HG03064 (cell line): ENCODE data around the gene SPRR5.

Experiments used
- ATAC-seq: cut with Tn5 transposase; IDR thresholded peaks from one replicate; pipeline ENCODE4 v1.9.1; 2021; ENCODE audit warnings: low read depth; ENCODE audit not compliant: unreplicated experiment

The SPRR5 gene

DNA sequence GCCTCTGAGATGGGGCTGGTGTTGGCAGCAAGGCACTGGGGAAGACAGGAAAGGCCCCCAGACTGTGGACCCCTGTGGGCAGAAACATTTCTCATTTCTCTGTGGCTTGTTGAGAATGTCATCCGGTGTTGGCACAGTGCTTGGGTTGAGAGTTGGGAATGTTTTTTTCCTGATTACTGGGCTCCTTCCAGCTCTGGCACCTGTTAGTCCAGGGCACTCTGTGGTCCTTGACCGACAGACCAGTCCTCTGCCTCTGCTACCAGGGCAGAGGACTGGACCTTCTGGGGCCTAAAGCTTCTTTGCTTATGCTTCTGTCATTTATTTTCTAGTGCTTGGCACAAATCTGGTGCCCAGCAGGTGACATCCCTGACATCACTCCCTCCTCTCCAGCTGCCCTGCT, 4.8 kb upstream of the SPRR5 start:
- no peak for ATAC-seq

DNA sequence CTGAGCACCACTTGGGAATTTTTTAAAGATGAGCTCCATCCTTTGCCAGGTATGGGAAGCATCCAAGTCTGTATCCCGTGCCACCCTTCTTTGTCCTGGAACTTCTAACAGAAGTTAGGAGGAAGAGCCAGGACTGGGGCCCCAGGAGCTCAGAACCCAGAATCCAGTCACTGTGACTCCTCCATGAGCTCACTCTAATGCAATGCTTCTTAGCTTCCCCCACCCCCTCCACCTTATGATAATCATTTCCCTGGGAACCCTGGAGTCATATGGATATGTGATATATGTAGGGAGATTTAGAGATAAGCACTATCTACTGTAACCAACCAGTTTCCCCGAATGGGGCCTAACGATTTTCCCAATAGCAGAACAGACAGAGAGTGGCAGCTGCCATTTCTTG, 758 bp upstream of the SPRR5 start:
- no peak for ATAC-seq

DNA sequence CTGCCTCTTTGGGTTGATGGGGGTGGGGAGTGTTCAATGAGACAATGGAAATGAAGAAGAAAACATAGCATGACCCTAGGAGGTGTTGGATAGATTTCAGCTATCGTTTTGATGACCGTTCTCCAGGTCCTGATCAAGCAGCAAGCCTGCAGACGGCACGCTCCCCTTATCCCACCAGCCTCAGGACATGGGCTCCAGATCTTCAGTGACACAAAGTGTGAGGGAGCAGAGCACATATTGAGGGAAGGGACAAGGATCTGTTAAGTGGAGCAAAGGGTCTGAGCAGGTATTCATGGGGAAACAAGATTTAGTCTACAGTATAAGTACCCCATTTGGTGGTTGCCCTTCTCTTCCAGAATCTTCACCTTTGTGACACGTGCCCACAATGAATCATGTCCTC, 4.7 kb downstream of the SPRR5 start:
- ATAC-seq = no peak

DNA sequence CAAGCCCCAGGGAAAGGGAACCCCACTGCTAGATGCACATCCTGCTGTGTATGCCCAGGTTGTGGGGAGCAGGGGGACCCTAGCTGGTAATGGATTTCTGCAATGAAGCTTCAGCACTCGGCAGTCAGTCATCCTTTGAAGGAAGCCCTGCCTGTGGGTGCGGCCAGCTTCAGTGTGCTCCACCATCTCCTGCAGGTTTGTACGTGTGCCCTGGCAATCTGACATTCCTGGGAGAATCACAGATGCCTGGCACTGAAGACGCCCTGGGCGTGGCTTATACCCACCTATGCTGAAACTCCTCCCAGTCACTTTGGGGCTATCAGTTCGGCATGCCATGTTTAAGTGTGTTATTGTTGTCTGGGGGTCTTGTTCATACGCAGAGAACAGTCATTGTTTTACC, 6.8 kb downstream of the SPRR5 start:
- no peak for ATAC-seq

DNA sequence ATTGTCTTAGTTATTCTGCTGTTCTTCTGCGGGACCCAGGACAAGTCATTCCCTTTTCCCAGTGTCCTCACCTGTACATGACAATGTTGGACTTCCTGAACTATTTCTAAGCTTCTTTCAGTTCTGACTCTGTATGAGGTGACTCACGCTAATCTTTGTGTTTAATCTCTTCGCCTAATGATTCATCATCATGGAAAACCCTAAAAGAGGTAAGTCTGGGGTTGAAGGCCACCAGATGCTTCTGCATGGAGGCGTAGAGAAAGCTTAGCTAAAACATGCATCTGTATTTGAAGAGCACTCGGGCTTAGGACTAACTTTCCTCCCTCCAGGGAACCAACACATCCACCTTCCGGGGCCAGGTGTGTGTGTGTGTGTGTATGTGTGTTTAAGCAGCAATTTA, 7.4 kb downstream of the SPRR5 start:
- no peak for ATAC-seq

DNA sequence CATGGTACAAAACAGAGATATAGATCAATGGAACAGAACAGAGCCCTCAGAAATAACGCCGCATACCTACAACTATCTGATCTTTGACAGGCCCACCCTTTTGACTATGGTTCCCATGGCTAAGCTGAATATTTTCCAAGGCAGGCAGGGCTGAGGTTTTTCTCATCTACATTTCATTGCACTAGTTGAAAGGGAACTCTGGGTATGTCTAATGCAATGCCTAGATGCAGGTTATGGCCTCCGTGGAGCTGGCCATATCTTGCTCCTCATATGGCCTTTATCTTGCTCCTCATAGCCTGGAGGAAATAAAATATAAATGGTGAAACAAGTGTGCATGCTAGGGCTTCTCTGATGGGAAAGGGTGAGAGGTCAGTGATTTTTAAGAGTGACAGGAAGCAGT, 10.6 kb downstream of the SPRR5 start:
- no peak for ATAC-seq

DNA sequence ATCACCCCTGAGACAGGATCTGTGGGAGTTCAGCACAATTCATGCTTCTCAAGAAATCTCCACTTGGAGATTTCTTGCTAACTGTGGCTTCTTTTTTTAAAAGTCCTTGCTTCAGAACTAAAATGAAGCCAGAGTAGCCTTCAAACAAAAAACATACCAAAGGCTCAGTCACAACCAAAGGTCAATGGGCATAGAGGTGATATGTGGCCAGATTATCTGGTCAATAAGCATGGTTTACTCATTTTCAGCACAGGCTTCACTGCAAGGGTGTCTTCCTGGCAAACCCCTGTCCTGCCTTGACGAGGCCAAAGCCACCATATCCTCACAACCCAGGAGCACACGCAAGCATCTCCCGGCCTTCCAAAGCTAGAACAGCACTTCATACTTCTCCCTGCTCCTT, 12.3 kb downstream of the SPRR5 start:
- no peak for ATAC-seq

DNA sequence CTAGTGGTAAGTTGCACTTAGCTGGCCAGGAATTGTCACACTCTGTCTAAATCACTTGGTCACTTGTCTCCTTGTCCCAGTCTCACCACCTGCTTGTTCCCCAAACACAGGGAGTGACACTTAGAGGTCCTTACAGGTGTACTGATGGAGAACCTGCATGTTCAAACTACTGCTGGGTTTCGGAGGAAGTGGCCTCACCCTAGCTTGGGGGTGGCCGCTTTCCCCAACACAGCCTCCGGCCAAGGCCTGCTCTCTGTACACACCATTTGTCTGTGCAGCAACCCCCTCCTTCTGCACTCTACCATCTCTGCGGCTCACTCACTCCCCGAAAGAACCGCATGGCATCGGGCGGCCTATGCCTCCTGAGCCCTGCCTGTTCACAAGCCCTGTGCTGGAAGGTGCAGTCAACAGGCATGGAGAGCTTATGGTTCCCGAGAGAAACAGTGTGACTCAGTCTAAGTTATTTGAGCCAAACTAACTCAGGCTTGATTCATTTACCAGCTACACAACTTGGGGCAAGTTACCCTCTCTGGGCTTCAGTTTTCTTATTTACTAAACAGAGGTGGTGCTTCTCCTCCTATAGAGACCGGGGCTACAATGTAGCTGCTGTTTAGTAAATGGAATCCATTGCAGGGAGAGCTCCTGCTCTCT, 12.9 kb downstream of the SPRR5 start:
- ATAC-seq = no peak

DNA sequence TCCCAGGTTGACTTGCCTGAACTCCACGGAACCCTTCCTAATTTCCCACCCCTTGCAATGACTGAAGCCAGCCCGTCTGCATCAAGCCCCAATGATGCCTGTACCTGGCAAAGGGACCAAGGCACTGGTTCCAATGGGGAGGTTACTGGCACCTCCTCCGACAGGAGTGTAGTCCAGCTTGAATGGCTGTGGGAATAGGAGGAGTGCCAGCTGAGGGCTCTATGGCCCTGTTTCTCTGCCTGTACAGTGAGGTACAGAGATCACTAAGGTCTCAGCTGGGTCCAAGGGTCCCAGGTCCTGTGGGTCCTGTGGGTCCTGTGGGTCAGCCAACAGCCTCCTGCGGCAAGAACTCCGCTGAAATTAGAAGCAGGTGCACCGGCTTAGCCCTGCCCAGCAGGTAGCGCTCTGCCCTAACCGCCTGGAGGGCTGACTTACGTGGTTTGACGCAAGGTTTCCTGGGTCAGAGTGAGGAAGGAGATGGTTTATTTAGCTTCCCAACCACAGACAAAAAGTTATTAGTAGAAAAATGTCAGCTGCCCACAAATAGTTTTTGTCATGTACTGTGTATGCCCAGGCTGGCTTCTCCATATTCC, 13.5 kb downstream of the SPRR5 start:
- ATAC-seq = no peak

DNA sequence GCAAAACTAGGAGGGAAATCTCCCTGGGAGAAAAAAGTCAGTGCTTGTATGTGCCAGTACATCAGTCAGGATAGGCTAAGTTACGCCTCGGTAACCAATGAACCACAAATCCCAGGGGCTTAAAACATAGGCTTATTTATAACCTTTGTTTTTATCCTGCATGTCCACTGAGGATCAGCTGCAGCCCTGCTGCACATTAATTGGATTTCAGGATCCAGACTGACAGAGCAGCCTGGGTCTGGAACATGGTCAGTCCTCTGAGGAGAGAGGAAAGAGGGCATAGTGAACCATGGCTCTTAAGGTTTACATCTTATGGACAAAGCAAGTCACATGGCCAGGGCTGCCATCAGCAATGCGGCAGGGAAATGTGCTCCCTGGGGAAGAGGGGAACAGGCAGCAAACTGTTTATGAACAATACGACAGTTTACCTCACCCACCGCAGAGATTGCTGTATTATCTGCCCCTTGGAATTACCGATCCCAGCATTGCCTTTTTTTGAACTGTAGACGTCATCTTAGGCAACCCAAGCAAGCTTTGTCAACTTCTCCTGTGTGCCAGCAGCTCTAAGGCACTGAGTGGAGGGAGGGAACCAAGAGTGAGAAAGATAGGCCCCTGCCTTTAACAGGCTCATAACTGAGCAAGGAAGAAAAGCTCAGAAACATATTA, 14.4 kb downstream of the SPRR5 start:
- no peak for ATAC-seq

DNA sequence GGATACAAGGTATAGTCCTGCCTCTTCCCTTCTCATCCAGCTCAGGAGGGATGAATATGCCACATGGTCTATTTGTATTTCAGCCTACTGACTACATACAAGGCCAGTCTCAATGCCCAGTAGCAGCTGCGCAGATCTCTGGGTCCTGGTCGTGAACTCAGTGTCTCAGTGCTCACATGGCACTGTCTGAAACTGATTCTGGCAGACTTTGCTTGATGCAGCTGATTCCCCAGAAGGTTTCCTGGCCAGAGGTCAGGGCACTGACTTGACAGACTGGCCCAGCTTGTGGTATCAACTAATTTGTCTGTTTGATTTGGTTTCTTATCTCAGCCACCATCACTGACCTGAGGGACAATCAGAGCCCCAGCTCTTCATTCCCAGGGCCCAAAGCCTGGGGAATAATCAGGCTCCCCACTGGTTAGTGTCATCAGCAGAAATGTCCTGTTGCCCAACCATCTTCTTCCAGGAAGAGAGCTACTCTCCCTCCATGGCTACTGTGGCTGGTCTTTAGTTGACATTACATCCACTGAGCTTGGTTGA, 15.9 kb downstream of the SPRR5 start:
- no peak for ATAC-seq

DNA sequence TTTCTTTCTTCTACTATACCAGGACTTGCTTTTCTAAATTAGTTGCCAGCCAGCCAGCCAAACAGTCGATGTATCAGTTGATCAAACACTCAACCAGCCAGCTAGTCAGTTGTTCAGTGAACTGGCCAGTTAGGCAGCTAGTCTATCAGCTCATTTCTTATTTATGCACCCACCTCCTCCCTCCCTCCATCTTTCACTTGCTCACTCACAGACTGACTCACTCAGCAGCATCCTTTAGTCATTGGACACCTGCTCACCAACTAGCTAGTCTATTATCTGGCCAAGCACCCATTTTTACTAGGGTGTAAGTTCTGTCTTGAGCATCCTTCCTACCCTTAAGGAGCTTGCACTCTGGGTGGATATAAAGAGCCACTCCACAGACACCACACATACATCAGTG, 17.5 kb downstream of the SPRR5 start:
- ATAC-seq = no peak

DNA sequence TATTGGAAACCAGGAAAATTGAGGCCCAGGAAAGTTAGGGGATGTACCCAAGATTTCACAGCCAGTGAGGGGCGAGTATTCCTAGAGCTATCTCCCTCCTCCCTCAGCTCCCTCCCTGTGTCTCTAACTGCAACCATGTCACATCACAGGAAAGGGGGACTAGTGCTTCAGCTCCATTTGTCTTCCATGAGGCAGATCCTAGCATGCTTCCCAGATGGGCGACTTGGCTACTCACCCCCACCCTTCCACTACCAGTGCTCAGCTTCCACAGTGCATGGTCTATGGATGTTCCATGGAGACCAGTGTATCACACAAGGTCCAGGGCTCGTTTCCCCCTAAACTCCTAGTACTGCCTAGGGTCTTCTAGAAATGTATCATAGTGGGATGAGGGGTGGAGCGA, 18.8 kb downstream of the SPRR5 start:
- no peak for ATAC-seq

DNA sequence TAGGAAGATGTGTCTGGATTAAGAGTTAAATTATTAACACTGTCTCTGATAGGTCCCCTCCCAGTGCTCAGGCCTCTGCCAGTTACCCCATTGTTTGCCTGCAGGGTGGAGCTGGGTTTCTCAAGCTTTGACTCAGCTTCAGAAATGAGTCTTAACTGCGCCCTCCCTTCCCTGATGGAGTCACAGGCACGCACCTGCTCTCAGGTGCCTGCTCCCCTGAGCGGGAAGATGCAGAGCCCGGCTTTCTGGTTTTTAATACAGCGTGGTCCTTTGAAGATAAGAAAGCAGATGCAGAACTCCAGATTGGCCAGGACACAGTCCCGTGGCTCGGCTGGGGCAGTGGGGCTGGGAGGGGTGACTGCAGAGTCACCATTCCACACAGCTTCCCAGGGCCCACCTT, 20.2 kb downstream of the SPRR5 start:
- ATAC-seq = no peak

DNA sequence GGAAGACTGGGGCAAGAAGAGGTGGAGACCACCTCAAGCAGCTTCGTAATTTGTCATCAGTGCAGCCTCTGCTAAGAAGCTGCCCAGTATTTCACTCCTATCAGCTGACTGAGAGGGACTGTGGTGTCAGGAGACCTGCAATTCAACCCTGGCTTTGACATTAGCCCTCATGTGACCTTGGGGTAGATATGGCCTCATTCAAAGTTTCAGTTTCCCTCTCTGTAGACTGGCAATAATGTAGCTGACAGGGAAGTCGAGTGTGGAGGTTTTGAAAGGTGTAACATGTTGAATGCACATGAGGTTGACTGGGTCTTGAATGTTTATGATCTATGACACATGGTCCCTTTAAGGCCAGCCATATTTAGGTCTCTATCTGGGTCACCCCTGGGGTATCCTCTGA, 21.2 kb downstream of the SPRR5 start:
- no peak for ATAC-seq

DNA sequence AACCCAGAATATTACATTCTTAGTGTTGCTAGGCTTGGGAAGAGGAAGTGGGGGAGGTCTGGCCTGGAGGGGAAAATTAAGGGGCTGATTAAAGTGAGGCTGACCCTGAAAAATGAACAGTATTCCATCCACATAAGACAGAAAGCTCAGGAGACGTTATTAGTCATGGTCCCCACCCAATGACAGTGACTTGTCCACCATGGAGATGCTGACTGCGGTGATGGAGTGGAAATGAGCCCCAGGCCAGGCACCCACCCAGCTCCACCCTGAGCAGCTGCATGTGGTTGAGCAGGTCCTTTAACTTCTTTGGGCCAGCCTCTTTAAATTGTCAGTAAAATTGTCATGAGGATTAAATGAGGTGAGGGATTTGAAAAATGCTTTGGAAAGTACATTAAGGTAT, 22.0 kb downstream of the SPRR5 start:
- ATAC-seq = no peak

DNA sequence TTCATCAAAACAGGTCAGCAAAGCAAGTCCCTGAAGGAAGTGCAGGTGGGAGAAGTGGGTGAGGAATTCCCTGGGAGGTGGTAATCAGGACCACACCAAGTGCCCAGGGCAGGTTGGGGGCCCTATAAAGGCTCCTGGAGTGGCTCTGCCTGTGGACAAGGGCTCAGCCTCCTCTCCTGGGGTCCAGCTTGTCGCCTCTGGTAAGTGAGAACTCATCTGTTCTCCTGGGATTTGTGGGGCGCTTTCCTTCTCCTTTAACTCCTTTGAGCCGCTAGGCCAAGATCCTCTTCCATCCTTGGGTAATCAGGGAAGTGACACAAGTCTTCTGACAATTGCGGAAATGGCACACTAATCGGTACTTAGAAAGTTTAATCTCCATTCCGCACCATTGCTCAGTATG, 23.5 kb downstream of the SPRR5 start, which contains the start of gene SPRR4:
SPRR4 (plus strand) TSS at position 154 of the 400 bp plus-strand sequence. CDS start 1,243 bp downstream, outside the sequence.
- ATAC-seq = no peak

DNA sequence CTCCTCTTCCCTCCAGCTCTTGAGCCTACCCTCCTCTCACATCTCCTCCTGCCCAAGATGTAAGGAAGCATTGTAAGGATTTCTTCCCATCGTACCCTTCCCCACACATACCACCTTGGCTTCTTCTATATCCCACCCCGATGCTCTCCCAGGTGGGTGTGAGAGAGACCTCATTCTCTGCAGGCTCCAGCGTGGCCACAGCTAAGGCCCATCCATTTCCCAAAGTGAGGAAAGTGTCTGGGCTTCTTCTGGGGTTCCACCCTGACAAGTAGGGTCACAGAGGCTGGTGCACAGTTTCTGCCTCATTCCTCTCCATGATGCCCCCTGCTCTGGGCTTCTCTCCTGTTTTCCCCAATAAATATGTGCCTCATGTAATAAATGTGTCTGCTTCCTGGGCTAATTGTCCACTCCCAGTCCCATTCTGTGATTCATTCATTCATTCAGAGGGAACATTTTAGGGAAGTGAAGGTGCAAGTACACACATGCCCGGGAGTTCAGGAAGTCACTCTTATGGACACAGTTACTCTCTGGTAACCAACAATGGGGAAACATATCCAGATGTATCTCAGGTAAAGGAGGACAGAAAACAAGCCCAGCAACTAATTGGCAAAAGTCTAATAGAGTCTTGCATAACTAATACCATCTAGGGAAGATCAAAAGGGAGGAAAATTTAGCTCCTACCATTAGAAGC, 25.3 kb downstream of the SPRR5 start:
- ATAC-seq = no peak

DNA sequence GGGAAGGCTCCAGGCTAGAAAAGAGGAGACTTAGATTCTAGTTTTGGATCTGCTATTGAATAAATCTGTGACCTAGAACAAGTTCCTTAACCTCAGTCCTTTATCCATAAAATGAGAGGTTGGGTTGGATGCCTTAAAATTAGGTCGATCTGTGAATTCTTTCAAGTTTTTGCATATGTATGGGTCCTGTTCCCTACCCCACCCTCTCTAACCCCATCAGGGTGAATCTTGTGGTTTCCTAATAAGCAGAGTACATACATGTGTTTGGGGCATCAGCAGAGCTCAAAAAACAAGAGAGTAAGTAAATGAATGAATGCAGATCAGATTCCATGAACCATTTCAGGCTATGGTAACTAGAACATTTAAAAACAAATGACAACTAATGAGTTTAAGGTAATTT, 29.7 kb downstream of the SPRR5 start:
- no peak for ATAC-seq

DNA sequence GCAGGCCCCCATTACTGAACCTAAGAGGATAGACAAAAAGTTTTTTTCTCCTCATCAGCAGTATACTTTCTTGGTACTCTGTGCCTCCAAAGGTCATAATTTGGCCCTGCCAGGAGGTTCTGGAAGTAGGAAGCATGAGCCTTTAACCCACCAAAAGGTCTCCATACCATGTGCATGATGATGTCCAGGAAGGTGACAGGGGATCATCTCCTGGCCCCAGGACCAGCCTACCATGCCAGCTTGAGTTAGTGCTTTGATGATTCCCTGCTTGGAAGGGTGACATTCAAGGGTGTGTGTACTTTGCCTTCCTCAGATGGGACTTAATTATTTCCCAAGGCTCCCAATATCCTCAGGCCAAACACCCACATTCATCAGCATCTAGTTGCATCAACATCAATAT, 30.6 kb downstream of the SPRR5 start:
- ATAC-seq = no peak

DNA sequence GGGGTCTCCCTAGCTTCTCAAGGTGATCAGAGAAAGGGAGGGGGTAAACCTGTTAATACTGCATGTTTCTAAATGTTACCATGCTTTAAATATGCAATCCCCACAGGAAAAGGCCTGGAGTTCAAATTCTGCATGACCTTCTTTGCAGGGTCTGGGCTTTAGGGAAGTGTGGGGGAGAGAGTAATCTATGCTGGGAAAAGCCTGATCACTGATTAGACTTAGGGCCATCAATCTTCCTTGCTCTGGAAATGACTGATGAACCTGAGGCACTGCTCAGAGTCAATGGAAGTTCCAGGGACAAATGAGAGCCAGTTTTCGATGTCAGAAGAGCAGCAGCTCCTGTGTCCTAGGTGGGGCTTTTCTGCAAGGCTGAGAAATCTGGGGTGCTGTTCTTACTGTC, 33.7 kb downstream of the SPRR5 start:
- ATAC-seq = no peak
